Stimulated activated CD4-positive, alpha-beta T cell treated with anti-CD3 and anti-CD28 coated beads, TNF-alpha, amount 100 ng/mL, for 1 hour (primary cell): ENCODE data around the gene RNF151.

Experiments used
- DNase-seq, 3 donors: peaks; one replicate each; pipeline ENCODE4 v3.0.0-alpha.2; 2020; ENCODE audit warnings: low read depth in 3 of 3, low spot score in 1 of 3

RNF151 gene

GRCh38 chr16:1976216-1976520 lies 9.5 kb downstream of the RNF151 start:
- no peak for DNase-seq

GRCh38 chr16:1976951-1977874 lies 10.6 kb downstream of the RNF151 start:
- no peak for DNase-seq

GRCh38 chr16:1977875-1978268 lies 11.2 kb downstream of the RNF151 start:
- DNase-seq, result no peak

GRCh38 chr16:1978476-1979120 lies 11.9 kb downstream of the RNF151 start:
- no peak for DNase-seq

GRCh38 chr16:1979271-1980029 lies 12.8 kb downstream of the RNF151 start:
- no peak for DNase-seq

- no peak for DNase-seq
Observed at GRCh38 chr16:1980030-1980769, 13.5 kb downstream of the RNF151 start.

GRCh38 chr16:1980770-1981087 lies 14.1 kb downstream of the RNF151 start:
- DNase-seq, result no peak

- no peak for DNase-seq
Observed at GRCh38 chr16:1981398-1981836, 14.8 kb downstream of the RNF151 start, which contains the start of gene NOXO1. TSS of gene NOXO1 (minus strand) at chr16:1981469. CDS start at chr16:1981179, 290 bp downstream.

- no peak for DNase-seq
Observed at GRCh38 chr16:1982013-1982433, 15.4 kb downstream of the RNF151 start.

GRCh38 chr16:1982991-1983543 lies 16.4 kb downstream of the RNF151 start:
- no peak for DNase-seq

- no peak for DNase-seq
Observed at GRCh38 chr16:1983544-1984346, 17.1 kb downstream of the RNF151 start, which contains the start of gene GFER. TSS of gene GFER (plus strand) at chr16:1984193. CDS start at chr16:1984219, 26 bp downstream.

GRCh38 chr16:1984347-1985225 lies 17.9 kb downstream of the RNF151 start:
- no peak for DNase-seq

GRCh38 chr16:1985466-1986150 lies 19.0 kb downstream of the RNF151 start:
- no peak for DNase-seq

- DNase-seq, result no peak
Observed at GRCh38 chr16:1987198-1987597, 20.5 kb downstream of the RNF151 start.

- no peak for DNase-seq
Observed at GRCh38 chr16:1989209-1990100, 22.8 kb downstream of the RNF151 start, which contains the start of gene SYNGR3. TSS of gene SYNGR3 (plus strand) at chr16:1989970. CDS start at chr16:1990103, 133 bp downstream.

- no peak for DNase-seq
Observed at GRCh38 chr16:1990101-1990350, 23.4 kb downstream of the RNF151 start.

- DNase-seq, result no peak
Observed at GRCh38 chr16:1990351-1991134, 23.9 kb downstream of the RNF151 start.
